ENCODE data around the gene HNRNPL.

HNRNPL gene

GRCh38 chr19:38853214-38853613, 3.4 kb upstream of the HNRNPL start:
- no peak for TF ChIP-seq EZH2 (IDR thresholded peaks at IDR 0.05; ENCODE audit: borderline replicate concordance, low read depth, low read length, severe bottlenecking)
- no peak for TF ChIP-seq CTCF (IDR thresholded peaks at IDR 0.05; ENCODE audit: borderline replicate concordance, extremely low read depth, low read length, poor library complexity, severe bottlenecking)

GRCh38 chr19:38852231-38853044, 2.7 kb upstream of the HNRNPL start:
- Histone ChIP-seq H3K79me2 (ENCODE audit: insufficient read depth, low read length) (peaks cover 28% of the 10 kb centered on the region), H2AFZ (ENCODE audit: low read depth, low read length) (peak overlapping the region; percentile 80), H3K9ac (ENCODE audit: low read depth, low read length) (peak overlapping the region; percentile 82), H3K27me3 (ENCODE audit: insufficient read depth, low read length, poor library complexity) (no peaks in the 10 kb centered on the region), H3K4me3 (ENCODE audit: low read depth in 1 of 2, low read length in 2 of 2) (peak overlapping the region; percentile 71 to 78), H3K4me1 (ENCODE audit: insufficient read depth, low read length) (peaks cover 36% of the 10 kb centered on the region), H3K36me3 (ENCODE audit: insufficient read depth, low read length) (peaks cover 17% of the 10 kb centered on the region), H3K9me3 (ENCODE audit: insufficient read depth, low read length, severe bottlenecking) (no peaks in the 10 kb centered on the region), H3K4me2 (ENCODE audit: insufficient read depth, low read length) (peak overlapping the region; percentile 92), H4K20me1 (ENCODE audit: insufficient read depth, low read length) (peaks cover 17% of the 10 kb centered on the region), H3K27ac (ENCODE audit: low read length) (peak overlapping the region; percentile 93)
- ATAC-seq (ENCODE audit: insufficient read depth, low read depth), result no peak
- peak; percentile 51 for DNase-seq
- TF ChIP-seq CTCF (IDR thresholded peaks at IDR 0.05; ENCODE audit: borderline replicate concordance, extremely low read depth, low read length, poor library complexity, severe bottlenecking) (no peak), EZH2 (IDR thresholded peaks at IDR 0.05; ENCODE audit: borderline replicate concordance, low read depth, low read length, severe bottlenecking) (no peak)

More at GRCh38 chr19:38853214-38853613, 3.4 kb upstream of the HNRNPL start:
- peak overlapping the region; percentile 80 for H2AFZ ChIP-seq (ENCODE audit: low read depth, low read length)
- H3K4me1 ChIP-seq (ENCODE audit: insufficient read depth, low read length), result peaks cover 28% of the 10 kb centered on the region
- peak overlapping the region; percentile 92; the same call in 1 of the 2 replicates for H3K4me2 ChIP-seq (ENCODE audit: insufficient read depth, low read length)
- peak overlapping the region; percentile 82 for H3K9ac ChIP-seq (ENCODE audit: low read depth, low read length)
- ATAC-seq (ENCODE audit: insufficient read depth, low read depth), result no peak
- peaks cover 9% of the 10 kb centered on the region for H3K36me3 ChIP-seq (ENCODE audit: insufficient read depth, low read length)
- peak overlapping the region in 1 of 2 experiments; percentile 78; a peak in 1 of 4 replicates for H3K4me3 ChIP-seq (ENCODE audit: low read depth in 1 of 2, low read length in 2 of 2)
- peaks cover 9% of the 10 kb centered on the region for H4K20me1 ChIP-seq (ENCODE audit: insufficient read depth, low read length)
- H3K27me3 ChIP-seq (ENCODE audit: insufficient read depth, low read length, poor library complexity), result no peaks in the 10 kb centered on the region
- no peaks in the 10 kb centered on the region for H3K9me3 ChIP-seq (ENCODE audit: insufficient read depth, low read length, severe bottlenecking)
- no peak for DNase-seq
- H3K27ac ChIP-seq (ENCODE audit: low read length), result no peak overlapping the region
- peaks cover 20% of the 10 kb centered on the region for H3K79me2 ChIP-seq (ENCODE audit: insufficient read depth, low read length)

- Histone ChIP-seq H3K9ac (ENCODE audit: low read depth, low read length) (peak overlapping the region; percentile 82), H3K27ac (ENCODE audit: low read length) (peak overlapping the region; percentile 93), H3K36me3 (ENCODE audit: insufficient read depth, low read length) (peaks cover 24% of the 10 kb centered on the region), H4K20me1 (ENCODE audit: insufficient read depth, low read length) (peaks cover 24% of the 10 kb centered on the region), H2AFZ (ENCODE audit: low read depth, low read length) (peak overlapping the region; percentile 80), H3K27me3 (ENCODE audit: insufficient read depth, low read length, poor library complexity) (no peaks in the 10 kb centered on the region), H3K4me3 (ENCODE audit: low read depth in 1 of 2, low read length in 2 of 2) (peak overlapping the region; percentile 71 to 78), H3K9me3 (ENCODE audit: insufficient read depth, low read length, severe bottlenecking) (no peaks in the 10 kb centered on the region), H3K79me2 (ENCODE audit: insufficient read depth, low read length) (peaks cover 35% of the 10 kb centered on the region), H3K4me2 (ENCODE audit: insufficient read depth, low read length) (peak overlapping the region; percentile 92), H3K4me1 (ENCODE audit: insufficient read depth, low read length) (peaks cover 43% of the 10 kb centered on the region)
- DNase-seq (peak; percentile 90), ATAC-seq (ENCODE audit: insufficient read depth, low read depth) (no peak)
- TF ChIP-seq EZH2 (IDR thresholded peaks at IDR 0.05; ENCODE audit: borderline replicate concordance, low read depth, low read length, severe bottlenecking) (no peak), CTCF (IDR thresholded peaks at IDR 0.05; ENCODE audit: borderline replicate concordance, extremely low read depth, low read length, poor library complexity, severe bottlenecking) (no peak)
These were observed 1.9 kb upstream of the HNRNPL start for GRCh38 chr19:38851622-38852230.

Measured in DND-41 (cell line).